Eye (tissue), 1 donor: ENCODE data around the gene AMBP.

Experiments
- DNase-seq: peaks from one replicate; pipeline ENCODE4 v3.0.0-alpha.2; 2015

AMBP gene

DNA sequence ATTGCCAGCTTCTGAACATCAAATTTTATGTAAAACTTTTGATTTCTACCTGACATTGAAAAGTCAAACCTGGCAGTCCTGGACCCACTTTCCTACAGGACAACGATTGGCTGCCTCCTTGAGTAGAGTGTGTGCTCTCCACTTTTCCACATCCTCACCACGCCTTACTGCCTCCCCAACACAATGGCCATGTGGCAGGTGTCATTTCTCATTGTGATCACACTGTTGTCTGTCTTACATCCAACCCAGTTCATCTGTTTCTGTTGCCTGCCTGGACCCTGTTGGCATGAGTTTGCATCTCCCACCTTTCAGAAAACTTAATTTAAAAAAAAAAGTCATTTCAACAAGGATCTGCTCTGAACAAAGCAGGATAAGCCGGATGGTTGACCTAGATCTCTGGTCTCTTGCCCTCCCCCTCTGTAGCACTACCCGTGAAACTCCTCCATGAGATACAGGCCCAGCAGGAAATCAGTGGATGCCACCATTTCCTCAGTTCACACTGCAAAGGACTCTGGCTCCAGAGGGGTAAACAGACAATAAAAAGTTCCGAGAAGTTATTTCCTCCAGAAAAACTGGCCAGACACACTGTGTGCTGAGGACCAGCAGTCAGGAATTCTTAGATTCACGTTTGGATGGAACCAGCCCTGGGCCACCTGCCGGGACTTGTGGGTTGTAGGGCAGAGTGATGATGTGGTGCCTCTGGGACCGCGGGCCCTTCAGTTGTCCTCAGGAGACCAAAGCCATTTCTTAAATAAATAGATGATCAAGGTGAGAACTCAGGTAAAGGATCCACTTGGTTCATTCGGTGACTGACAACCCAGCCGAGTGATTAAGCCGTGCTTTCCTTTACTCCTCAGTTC is 48.6 kb downstream of the AMBP start:
- no peak for DNase-seq

DNA sequence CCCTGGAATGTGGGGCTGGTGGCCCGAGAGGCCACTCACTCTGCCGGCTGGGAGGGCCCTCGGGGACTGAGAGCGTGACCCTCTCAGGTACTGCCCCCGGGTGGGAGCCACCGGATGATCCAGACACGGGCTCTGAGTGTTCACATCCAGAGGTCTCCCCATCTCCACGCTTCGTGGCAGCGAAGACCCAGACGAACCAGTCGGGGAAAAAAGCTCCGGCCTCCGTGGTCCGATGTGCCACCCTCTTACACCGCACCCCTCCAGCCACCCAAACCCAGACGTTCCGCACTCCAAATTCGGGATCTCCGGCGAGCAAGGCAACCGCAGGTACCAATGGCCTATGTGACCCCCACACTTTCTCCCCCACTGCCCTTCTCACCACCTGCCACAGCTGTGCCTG is 49.5 kb downstream of the AMBP start:
- DNase-seq: no peak

DNA sequence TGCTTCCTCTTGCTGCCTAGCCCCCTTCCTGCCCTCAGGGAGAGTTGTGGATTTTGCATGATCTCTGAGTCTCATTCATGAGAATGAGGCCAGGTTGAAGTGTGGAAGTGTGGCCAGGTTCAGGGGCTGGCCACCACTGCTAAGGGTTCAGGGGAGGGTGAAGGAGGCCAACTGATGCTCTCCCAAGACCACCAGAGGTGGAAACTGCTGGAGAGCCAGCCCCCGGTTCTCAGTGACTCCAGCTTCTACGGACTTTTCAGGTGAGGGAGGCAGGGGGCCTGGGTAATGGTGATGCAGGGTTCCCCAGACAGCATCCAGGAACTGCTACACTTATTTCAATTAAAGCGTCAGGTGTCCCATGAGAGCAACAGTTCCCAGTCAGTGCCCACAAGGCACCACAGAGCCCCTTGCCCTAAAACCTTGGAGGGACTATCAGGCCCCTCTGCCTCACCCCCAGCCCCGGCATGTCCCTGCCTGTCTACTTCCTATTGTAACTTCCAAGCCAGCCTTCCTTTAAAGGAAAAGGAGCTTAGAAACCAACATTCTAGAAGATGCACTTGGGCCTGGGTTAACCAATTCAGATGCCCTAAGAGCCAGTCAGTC is 50.1 kb downstream of the AMBP start:
- no peak for DNase-seq

DNA sequence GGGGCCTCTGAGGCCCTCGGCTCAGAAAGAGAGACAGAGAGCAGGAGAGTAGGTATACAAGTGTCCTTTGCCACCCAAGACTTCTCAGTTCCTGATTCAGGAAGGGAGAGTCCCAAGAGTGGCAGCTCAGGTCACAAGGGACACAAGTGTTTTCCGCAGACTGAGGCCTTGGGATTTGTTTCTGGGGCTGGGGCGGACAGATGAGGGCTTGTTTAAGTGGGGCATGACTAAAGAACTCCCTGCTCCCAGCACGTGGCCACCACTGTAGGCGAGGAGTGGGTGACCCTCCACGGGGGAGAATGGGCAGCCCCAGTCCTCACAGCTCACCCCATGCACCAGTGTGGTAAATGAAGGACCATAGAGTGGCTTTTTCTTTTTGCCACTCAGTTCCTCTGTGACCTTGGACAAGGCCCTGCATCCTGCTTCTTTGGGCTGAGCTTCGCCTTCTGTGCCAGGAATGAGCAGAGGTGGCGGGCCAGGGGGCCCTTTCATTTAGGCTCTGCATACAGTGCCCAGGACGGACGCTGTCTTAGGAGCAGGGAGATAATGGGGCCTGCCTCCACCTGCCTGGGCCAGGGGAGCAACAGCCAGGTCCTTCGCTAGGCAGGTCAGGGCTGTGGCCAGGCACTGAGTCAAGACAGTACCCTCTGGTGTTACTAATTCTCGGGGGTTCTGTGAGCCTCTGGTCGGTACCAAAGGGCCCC is 50.8 kb downstream of the AMBP start:
- DNase-seq: no peak

DNA sequence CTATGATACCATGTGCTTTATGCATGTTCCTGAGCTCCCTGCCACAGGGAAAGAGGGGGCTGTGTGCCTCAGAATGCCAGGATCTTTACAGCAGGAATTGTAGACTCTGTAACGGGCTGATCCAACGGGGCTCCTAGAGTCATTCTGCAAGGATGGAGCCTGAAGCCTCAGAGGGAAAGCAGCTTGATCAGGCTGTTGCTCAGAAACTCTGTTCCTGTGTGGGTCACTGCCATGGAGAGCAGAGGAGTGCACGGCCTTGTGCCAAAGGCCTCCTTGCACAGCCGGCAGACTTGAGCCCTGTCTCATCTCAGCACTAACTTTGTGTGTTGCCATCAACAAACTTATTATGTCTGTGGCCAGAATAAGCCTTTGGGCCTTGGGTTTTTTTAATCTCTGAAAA is 51.8 kb downstream of the AMBP start:
- no peak for DNase-seq

DNA sequence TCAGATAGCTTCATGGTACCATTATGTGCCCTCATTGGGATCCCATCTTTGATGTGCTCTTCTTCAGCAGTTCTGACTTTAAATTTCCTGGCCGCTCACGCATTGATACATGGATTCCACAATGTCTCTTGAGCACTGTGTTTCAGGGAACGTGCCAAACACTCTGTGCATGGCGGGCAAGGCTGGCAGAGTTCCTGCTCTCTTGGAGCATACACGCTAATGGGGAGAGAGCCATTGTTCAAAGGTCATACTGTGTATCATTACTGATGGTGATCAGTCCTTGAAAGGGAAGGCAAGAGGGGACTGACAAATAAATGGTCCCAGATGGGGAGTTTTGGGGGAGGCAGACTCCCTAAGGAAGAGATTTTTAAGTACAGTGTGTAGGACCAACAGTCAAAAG is 52.3 kb downstream of the AMBP start:
- no peak for DNase-seq

DNA sequence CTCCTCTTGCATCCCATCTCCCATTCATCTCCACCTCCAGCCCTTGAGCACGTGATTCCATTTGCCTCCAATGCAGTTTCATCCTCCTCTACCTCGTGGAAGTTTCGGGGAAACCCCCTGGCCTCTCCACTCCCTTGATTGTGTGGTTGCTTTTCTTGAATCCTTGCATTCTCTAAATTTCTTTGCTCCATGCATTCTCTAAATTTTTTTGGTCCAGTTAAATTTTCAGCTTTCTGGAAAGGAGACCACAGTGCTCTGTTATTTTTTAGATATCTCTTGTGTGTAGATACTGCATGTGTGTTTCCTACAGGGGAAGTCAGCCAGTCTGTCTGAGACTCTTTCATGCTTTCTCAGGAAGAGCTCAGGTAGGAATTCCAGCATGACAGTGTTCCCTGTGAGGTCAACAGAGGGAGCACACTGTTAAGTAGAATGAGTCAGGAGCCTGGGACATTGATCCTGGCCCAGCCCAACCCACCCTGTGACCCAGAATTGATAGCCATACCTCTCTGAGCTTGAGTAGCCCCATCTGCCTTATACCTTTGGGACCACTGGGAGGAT is 52.8 kb downstream of the AMBP start:
- no peak for DNase-seq

DNA sequence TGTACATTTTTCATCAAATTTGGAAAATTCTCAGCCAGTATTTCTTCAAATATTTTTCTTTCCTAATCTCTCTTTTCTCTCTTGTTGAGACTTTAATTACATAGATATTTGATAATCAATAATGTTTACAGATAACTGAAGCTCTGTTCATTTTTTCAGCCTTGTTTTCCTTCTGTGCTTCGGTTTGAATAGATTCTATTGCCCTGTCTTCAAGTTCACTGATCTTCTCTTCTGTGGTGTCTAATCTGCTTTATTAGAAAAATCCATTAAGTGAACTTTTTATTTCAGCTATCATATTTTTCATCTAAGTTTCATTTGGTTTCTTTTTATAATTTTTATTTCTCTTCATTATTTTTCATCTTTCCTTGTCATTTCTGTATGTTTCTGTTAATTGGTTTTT is 54.1 kb downstream of the AMBP start:
- DNase-seq: peak; percentile 8

DNA sequence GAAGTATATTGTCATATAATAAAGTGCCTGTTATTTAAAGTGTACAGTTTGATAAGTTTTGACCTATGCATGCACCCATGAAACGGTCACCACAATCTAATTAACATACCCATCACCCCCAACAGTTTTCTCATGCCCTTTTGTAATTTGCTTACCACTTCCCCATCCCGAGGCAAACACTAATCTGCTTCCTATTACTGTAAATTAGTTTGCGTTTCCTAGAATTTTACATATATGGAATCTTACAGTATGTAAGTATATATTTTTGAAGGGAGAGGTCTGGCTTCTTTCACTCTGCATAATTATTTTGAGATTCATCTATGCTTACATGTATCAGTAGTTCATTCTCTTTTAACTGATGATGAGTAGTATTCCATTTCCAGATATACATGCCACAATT is 56.5 kb downstream of the AMBP start:
- DNase-seq: no peak

DNA sequence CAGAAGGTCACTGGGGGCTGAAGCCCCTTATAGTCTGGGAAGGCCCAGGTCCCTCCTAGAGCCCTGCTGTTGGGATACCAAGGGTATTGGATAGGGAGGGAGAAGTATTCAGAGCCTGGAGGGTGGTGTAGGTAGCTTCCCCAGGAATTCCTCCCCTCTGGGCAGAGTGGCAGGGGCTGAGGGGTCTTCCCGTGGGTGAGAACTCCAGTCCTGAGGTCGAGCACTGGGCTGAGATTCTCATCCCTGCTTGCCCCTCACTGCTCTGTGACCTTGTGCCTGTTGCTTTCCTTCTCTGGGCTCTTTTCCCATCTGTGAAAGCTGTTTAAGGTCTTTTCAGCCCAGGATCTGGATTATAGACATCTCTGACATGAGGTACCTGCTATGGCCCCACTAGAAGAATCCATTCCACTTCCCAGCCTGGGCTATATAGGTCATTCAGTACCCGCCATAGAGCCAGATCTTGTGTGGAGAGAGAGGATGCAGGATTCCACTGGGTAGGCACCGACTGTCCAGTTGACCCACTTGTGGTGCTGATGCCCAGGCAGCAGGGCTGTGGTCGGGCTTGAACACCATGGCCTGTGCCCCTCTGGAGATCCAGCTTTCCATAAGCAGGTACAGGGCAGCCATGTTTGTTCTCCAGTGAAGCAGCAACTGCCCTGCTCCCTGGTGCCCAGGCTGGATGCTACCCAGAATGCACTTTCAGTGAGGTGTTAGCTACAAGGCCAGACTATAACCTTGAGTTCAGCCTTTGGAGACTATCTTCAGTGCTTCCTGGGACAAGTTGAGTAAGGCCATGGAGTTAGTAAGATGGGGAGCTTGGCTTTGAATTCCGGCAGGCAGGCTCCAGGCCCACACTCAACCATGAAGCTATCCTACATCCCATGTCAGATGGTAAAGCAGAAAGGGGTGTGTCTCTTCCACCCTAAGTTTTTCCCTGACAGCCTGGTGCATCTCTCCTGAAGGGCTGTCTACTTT is 60.1 kb downstream of the AMBP start:
- DNase-seq: no peak

DNA sequence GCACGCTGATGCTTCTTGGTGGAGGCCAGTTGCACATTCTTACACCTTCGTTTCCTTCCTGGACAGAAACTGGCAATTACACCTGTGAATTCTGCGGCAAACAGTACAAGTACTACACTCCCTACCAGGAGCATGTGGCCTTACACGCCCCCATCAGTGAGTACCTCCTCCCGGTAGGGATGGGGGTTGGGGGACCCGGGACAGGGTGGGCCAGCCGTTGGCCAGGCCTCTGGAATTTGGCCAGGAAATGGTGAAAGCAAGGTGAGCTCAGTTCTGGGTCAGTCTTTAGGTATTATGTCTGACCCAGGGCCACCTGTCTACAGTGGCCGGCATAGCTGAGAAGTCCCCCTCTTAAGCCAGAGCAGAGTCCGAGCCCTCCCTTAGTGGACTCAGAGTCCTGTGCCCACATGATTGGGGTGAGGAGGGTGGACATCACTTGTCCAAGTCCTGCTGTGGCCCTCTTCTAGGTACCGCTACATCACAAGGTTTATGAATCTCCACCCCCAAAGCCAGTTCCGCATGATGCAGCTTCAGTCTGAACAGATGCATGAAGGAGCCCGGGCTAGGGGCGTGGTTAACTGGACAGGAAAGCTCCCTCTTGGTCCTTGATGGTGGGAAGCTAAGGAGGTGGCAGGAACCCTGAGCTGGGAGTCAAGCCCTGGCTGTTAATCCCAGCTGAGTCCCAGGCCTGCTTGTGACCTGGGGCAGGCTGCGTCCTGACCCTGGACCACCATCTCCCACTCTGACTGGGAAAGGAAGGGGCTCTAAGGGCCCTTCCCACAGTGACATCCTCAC is 61.3 kb downstream of the AMBP start:
- no peak for DNase-seq

DNA sequence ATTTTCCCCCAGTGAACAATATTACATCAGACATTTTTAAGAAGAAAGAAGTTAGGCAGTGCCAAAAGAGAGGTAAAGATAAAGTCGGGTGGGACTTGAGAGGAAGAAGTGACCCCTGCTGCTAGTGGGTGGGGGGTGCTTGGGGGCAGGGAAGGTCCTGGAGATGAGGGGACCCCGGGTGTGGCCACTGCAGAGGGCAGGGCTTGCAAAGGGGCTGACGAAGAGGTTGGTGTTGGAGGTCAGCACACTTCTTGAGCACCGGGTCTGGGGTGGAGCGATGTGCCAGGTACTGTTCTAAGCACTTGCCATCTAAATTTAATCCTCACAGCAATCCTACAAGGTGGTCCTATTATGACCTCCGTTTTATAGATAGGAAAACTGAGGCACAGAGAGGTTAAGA is 62.0 kb downstream of the AMBP start:
- no peak for DNase-seq

DNA sequence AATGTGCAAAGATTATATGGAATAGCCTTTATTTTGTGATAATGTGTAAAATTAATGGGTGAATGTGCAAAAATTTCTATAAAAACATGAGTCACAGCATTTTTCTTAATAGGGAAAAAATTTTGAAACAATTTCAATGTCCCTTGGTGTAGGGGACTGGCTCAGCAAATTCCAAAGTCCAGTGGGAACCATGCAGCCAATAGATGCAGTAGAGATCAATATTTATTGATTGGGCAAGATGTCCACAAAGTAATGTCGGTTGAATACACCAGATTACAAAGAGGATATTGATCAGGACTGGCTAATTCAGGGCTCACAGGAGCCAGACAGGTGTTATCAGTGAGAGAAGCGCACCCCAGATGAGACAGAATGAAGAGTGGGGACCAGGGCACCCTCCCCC is 62.5 kb downstream of the AMBP start:
- DNase-seq: no peak

DNA sequence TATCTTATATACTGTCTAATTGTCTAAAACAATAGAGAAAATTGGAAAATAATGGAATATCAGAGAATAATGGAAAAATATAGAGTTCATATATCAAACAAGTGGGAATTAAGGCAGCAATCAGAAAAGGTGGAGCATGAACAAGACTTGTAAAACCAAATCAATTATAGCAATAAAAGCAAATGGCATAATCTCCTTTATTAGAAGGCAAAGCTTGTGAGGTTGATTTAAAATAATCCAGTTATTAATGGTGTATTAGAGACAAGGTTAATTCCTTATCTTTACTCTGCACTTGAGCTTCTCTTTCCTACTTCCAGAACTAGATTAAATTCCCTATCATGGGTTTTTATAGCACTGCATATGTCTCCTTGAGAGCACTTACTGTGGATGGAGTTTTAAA is 64.1 kb downstream of the AMBP start:
- no peak for DNase-seq

DNA sequence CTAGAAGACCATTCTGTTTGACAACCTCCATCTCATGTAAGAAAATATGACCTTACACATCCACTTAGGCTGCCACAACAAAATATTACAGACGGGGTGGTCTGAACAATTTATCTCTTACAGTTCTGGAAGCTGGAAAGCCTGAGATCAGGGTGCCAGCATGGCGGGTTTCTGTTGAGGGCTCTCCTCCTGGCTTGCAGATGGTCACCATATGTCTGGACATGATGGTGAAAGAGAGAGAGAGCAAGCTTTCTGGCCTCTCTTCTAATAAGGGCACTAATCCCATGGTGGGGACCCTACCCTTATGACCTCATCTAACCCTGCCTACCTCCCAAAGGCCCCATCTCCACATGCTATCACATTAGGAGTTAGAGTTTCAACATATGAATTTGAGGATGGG is 66.0 kb downstream of the AMBP start:
- DNase-seq: no peak

DNA sequence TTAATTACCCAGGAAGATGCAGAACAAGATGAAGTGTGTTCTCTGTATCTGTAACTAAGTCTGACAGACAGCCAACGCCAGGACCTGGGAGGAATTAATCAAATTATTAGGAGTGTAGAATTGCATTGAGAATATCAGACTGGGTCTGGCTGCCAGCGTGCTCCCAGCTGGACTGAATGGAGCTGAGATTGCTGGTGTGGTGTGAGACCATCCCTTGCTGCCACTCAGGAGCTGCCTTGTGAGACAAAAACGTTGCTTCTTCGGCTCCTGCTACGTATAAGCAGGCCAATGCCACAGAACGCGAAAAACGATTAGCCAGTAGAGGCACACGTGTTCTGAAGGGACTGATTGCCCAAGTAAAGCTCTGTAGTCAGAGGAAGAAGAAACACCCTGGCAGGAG is 66.8 kb downstream of the AMBP start:
- DNase-seq: no peak
